GM21723 (cell line): ENCODE data around the gene UQCRC2.
"Not testable (repeated sequence)": the region's sequence is repeated elsewhere in the genome, so short reads cannot be mapped to it uniquely, and the experiment has no call there.

ENCODE experiments used
- ATAC-seq: cut with Tn5 transposase; IDR thresholded peaks from one replicate; pipeline ENCODE4 v1.9.1; 2021; ENCODE audit warnings: mild to moderate bottlenecking, moderate library complexity; ENCODE audit not compliant: unreplicated experiment

UQCRC2 gene

GRCh38 chr16:22008215-22009059 is 55.3 kb downstream of the UQCRC2 start:
- peak; percentile 36 for ATAC-seq

- ATAC-seq: no peak
These were observed 57.7 kb downstream of the UQCRC2 start for GRCh38 chr16:22010902-22011301.

- ATAC-seq: no peak
These were observed 59.1 kb downstream of the UQCRC2 start for GRCh38 chr16:22012241-22012640.

GRCh38 chr16:22013486-22013885 is 60.3 kb downstream of the UQCRC2 start:
- no peak for ATAC-seq

GRCh38 chr16:22014271-22014873 is 61.2 kb downstream of the UQCRC2 start:
- ATAC-seq: peak; percentile 71

- ATAC-seq: no peak
These were observed 63.8 kb downstream of the UQCRC2 start for GRCh38 chr16:22016927-22017326.

- no peak for ATAC-seq
These were observed 65.4 kb downstream of the UQCRC2 start for GRCh38 chr16:22018559-22018958.

- no peak for ATAC-seq
These were observed 69.0 kb downstream of the UQCRC2 start for GRCh38 chr16:22022151-22022550.

- no peak for ATAC-seq
These were observed 70.3 kb downstream of the UQCRC2 start for GRCh38 chr16:22023505-22023904.

- ATAC-seq: not testable (repeated sequence)
These were observed 71.6 kb downstream of the UQCRC2 start for GRCh38 chr16:22024785-22025184.

- ATAC-seq: no peak
These were observed 74.5 kb downstream of the UQCRC2 start for GRCh38 chr16:22027633-22028032.

GRCh38 chr16:22029632-22030031 is 76.5 kb downstream of the UQCRC2 start:
- no peak for ATAC-seq

GRCh38 chr16:22030087-22030812 is 77.1 kb downstream of the UQCRC2 start:
- no peak for ATAC-seq

- no peak for ATAC-seq
These were observed 78.4 kb downstream of the UQCRC2 start for GRCh38 chr16:22031483-22032083.
